B cell (primary cell): Measurements from ENCODE around the gene ESYT2.

Experiments used
- CTCF ChIP-seq: fragments of 200-600 bp; IDR thresholded peaks from one replicate; pipeline ENCODE4 v1.8.0; 2022; ENCODE audit warnings: antibody characterized with exemption, mild to moderate bottlenecking
- EZH2 ChIP-seq: IDR thresholded peaks from 2 replicates; pipeline ENCODE4 v1.6.1; 2012; ENCODE audit warnings: borderline replicate concordance, low read depth, mild to moderate bottlenecking, moderate library complexity, low read length; ENCODE audit not compliant: insufficient read depth, poor library complexity, severe bottlenecking

- TF ChIP-seq CTCF (no peak), EZH2 (no peak)
These were observed 106.0 kb downstream of the ESYT2 start for GRCh38 chr7:158723266-158723665.
